HepG2 (cell line): ENCODE measurements around the gene BAG5. TPM values are rescaled to one million over a fixed set of nuclear protein-coding genes. Genes with fewer than 3 reads are reported as not detected.
A peak's percentile ranks its signal among the peaks of the same experiment; 100 is the strongest.

Experiments
- LCORL ChIP-seq, 2 experiments: fragments of 450-650 bp in 1 of 2; sonication (generic) in 1 of 2; formaldehyde crosslinking in 1 of 2; IDR thresholded peaks; 2 replicates each; pipeline versions ENCODE4 v1.5.0 to v1.6.1; 2017 to 2020; ENCODE audit warnings: antibody characterized with exemption in 1 of 2, missing genetic modification reagents in 1 of 2
- NFYB ChIP-seq: sonication (generic); formaldehyde crosslinking; IDR thresholded peaks from 2 replicates; pipeline ENCODE4 v1.4.0; 2020; ENCODE audit warnings: missing genetic modification reagents
- NPAS2 ChIP-seq: sonication (generic); formaldehyde crosslinking; IDR thresholded peaks from 2 replicates; pipeline ENCODE4 v1.8.0; 2022; ENCODE audit warnings: mild to moderate bottlenecking, missing genetic modification reagents, borderline replicate concordance
- RBM22 ChIP-seq: fragments of 200-400 bp; formaldehyde crosslinking; optimal IDR thresholded peaks from 2 replicates; pipeline ENCODE3; 2017; ENCODE audit warnings: mild to moderate bottlenecking, low read length, moderate library complexity
- SAFB2 ChIP-seq: sonication (generic); formaldehyde crosslinking; IDR thresholded peaks from 2 replicates; pipeline ENCODE4 v1.5.1; 2020; ENCODE audit warnings: missing genetic modification reagents, low read depth, mild to moderate bottlenecking, borderline replicate concordance
- TFE3 ChIP-seq: IDR thresholded peaks from 2 replicates; pipeline ENCODE4 v1.6.1; 2016
- THYN1 ChIP-seq: sonication (generic); formaldehyde crosslinking; IDR thresholded peaks from 2 replicates; pipeline ENCODE4 v1.8.1; 2023; ENCODE audit warnings: low read depth, mild to moderate bottlenecking, moderate library complexity, missing genetic modification reagents, borderline replicate concordance
- TP53 ChIP-seq: sonication (generic); formaldehyde crosslinking; conservative IDR thresholded peaks from 2 replicates; pipeline ENCODE4 v1.4.0; 2020; ENCODE audit warnings: missing genetic modification reagents
- XBP1 ChIP-seq: sonication (generic); formaldehyde crosslinking; IDR thresholded peaks from 2 replicates; pipeline ENCODE4 v1.5.0; 2020; ENCODE audit warnings: missing genetic modification reagents
- ZFP36L2 ChIP-seq: sonication (generic); formaldehyde crosslinking; IDR thresholded peaks from 2 replicates; pipeline ENCODE4 v1.4.0; 2020; ENCODE audit warnings: missing genetic modification reagents
- ZMYM3 ChIP-seq: sonication (generic); formaldehyde crosslinking; IDR thresholded peaks from 2 replicates; pipeline ENCODE4 v1.5.1; 2020; ENCODE audit warnings: mild to moderate bottlenecking, missing genetic modification reagents
- ZNF256 ChIP-seq: sonication (generic); formaldehyde crosslinking; conservative IDR thresholded peaks from 2 replicates; pipeline ENCODE4 v1.4.0; 2020; ENCODE audit warnings: missing genetic modification reagents
- ZNF30 ChIP-seq: sonication (generic); formaldehyde crosslinking; IDR thresholded peaks from 2 replicates; pipeline ENCODE4 v1.5.0; 2020; ENCODE audit warnings: mild to moderate bottlenecking, missing genetic modification reagents
- ZNF335 ChIP-seq: sonication (generic); formaldehyde crosslinking; IDR thresholded peaks from 2 replicates; pipeline ENCODE4 v1.4.0; 2020; ENCODE audit warnings: missing genetic modification reagents
- ZNF556 ChIP-seq: sonication (generic); formaldehyde crosslinking; IDR thresholded peaks from 2 replicates; pipeline ENCODE4 v1.4.0; 2020; ENCODE audit warnings: mild to moderate bottlenecking, missing genetic modification reagents, borderline replicate concordance
- ZNF639 ChIP-seq: conservative IDR thresholded peaks from 2 replicates; pipeline ENCODE4 v1.6.1; 2018; ENCODE audit warnings: missing genetic modification reagents
- ZNF7 ChIP-seq: IDR thresholded peaks from 2 replicates; pipeline ENCODE4 v1.6.1; 2016; ENCODE audit warnings: missing biosample characterization, missing genetic modification reagents
- ZSCAN25 ChIP-seq: sonication (generic); formaldehyde crosslinking; IDR thresholded peaks from 2 replicates; pipeline ENCODE4 v1.8.0; 2022; ENCODE audit warnings: mild to moderate bottlenecking, missing genetic modification reagents
- polyA plus RNA-seq, 8 experiments: library from polyadenylated mRNA; depleted of rRNA in 3 of 8; stranded (reverse) in 7 of 8; unstranded in 1 of 8; fragments of >200 nt; fragmentation: Illumina TruSeq in 4 of 8; extraction: Trizol in 4 of 8; gene quantifications; 2 replicates each; pipeline versions ENCODE4 v1.2.1 to v1.2.3, GENCODE V29; 2011 to 2016; ENCODE audit warnings: low read depth in 4 of 8, missing spikeins in 1 of 8, mixed read lengths in 1 of 8; ENCODE audit not compliant: insufficient read depth in 1 of 8
- total RNA-seq, 5 experiments: library from RNA; depleted of rRNA; stranded (reverse); fragments of >200 nt; fragmentation: Illumina TruSeq; extraction: Trizol; gene quantifications; 2 replicates each; pipeline ENCODE4 v1.2.3, GENCODE V29; 2016; ENCODE audit warnings: low read depth in 1 of 5
- TF ChIP-seq, protein P1 (sequence below): sonication (generic); formaldehyde crosslinking; IDR thresholded peaks from 2 replicates; pipeline ENCODE4 v1.4.0; 2020; ENCODE audit warnings: missing genetic modification reagents, borderline replicate concordance
- TF ChIP-seq, protein P2 (sequence below): sonication (generic); formaldehyde crosslinking; IDR thresholded peaks from 2 replicates; pipeline ENCODE4 v1.4.0; 2020; ENCODE audit warnings: missing genetic modification reagents, borderline replicate concordance

The BAG5 gene
- total and polyA plus RNA-seq, 2 of the 13 experiments (the other 11 are each of a cell fraction or from before 2014, with no cell fraction given), result 3.5 to 21.0 TPM

GRCh38 chr14:103562429-103563225 lies at the start of gene BAG5, which contains the start of gene COA8 (continued):
- TF ChIP-seq XBP1 (CRISPR knock-in tag) (no peak), TP53 (CRISPR knock-in tag) (0 out of 2 replicates have a peak, but pooled peaks have one; percentile 8), LCORL (IDR thresholded peaks at IDR 0.05) (no peak), LCORL (CRISPR knock-in tag; IDR thresholded peaks at IDR 0.05) (no peak), ZNF30 (CRISPR knock-in tag) (no peak), SAFB2 (CRISPR knock-in tag) (no peak), NPAS2 (CRISPR knock-in tag) (no peak), TFE3 (CRISPR knock-in tag) (no peak), RBM22 (no peak), ZSCAN25 (CRISPR knock-in tag) (peak; percentile 54; the same call in 1 of the 2 replicates), NFYB (CRISPR knock-in tag) (no peak), ZNF7 (CRISPR knock-in tag) (no peak), ZNF556 (no peak), ZMYM3 (no peak), ZNF256 (CRISPR knock-in tag) (no peak), ZNF639 (peak; percentile 70; the same call in 1 of the 2 replicates), ZFP36L2 (CRISPR knock-in tag) (no peak), THYN1 (CRISPR knock-in tag) (0 out of 2 replicates have a peak, but pooled peaks have one; percentile 85), ZNF335 (CRISPR knock-in tag) (no peak)
- TF ChIP-seq, protein P1, sequence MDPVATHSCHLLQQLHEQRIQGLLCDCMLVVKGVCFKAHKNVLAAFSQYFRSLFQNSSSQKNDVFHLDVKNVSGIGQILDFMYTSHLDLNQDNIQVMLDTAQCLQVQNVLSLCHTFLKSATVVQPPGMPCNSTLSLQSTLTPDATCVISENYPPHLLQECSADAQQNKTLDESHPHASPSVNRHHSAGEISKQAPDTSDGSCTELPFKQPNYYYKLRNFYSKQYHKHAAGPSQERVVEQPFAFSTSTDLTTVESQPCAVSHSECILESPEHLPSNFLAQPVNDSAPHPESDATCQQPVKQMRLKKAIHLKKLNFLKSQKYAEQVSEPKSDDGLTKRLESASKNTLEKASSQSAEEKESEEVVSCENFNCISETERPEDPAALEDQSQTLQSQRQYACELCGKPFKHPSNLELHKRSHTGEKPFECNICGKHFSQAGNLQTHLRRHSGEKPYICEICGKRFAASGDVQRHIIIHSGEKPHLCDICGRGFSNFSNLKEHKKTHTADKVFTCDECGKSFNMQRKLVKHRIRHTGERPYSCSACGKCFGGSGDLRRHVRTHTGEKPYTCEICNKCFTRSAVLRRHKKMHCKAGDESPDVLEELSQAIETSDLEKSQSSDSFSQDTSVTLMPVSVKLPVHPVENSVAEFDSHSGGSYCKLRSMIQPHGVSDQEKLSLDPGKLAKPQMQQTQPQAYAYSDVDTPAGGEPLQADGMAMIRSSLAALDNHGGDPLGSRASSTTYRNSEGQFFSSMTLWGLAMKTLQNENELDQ, result no peak
- TF ChIP-seq, protein P2, sequence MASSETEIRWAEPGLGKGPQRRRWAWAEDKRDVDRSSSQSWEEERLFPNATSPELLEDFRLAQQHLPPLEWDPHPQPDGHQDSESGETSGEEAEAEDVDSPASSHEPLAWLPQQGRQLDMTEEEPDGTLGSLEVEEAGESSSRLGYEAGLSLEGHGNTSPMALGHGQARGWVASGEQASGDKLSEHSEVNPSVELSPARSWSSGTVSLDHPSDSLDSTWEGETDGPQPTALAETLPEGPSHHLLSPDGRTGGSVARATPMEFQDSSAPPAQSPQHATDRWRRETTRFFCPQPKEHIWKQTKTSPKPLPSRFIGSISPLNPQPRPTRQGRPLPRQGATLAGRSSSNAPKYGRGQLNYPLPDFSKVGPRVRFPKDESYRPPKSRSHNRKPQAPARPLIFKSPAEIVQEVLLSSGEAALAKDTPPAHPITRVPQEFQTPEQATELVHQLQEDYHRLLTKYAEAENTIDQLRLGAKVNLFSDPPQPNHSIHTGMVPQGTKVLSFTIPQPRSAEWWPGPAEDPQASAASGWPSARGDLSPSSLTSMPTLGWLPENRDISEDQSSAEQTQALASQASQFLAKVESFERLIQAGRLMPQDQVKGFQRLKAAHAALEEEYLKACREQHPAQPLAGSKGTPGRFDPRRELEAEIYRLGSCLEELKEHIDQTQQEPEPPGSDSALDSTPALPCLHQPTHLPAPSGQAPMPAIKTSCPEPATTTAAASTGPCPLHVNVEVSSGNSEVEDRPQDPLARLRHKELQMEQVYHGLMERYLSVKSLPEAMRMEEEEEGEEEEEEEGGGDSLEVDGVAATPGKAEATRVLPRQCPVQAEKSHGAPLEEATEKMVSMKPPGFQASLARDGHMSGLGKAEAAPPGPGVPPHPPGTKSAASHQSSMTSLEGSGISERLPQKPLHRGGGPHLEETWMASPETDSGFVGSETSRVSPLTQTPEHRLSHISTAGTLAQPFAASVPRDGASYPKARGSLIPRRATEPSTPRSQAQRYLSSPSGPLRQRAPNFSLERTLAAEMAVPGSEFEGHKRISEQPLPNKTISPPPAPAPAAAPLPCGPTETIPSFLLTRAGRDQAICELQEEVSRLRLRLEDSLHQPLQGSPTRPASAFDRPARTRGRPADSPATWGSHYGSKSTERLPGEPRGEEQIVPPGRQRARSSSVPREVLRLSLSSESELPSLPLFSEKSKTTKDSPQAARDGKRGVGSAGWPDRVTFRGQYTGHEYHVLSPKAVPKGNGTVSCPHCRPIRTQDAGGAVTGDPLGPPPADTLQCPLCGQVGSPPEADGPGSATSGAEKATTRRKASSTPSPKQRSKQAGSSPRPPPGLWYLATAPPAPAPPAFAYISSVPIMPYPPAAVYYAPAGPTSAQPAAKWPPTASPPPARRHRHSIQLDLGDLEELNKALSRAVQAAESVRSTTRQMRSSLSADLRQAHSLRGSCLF (CRISPR knock-in tag), result no peak
